ENCODE results near the gene UNC45B. TPM values are rescaled to one million over a fixed set of nuclear protein-coding genes. Genes with fewer than 3 reads are reported as not detected.

The UNC45B gene
- total RNA-seq = 0.17 TPM in 1 of 2 replicates, not detected in the other

GRCh38 chr17:35147375-35147905 lies at the start of gene UNC45B:
Gene UNC45B, plus strand, starts transcription at chr17:35147817. Its CDS starts 447 bp downstream, at chr17:35148264.

GRCh38 chr17:35119370-35120165 lies 28.0 kb upstream of the UNC45B start, which contains the start of gene RAD51D:
Gene RAD51D, minus strand, starts transcription at chr17:35119860. Its CDS starts 247 bp downstream, at chr17:35119613.

GRCh38 chr17:35121315-35121714 lies 26.3 kb upstream of the UNC45B start, which contains the start of gene FNDC8:
Gene FNDC8, plus strand, starts transcription at chr17:35121615. Its CDS starts 79 bp downstream, at chr17:35121694.

GRCh38 chr17:35141681-35142466 lies 5.7 kb upstream of the UNC45B start, which contains the start of gene NLE1:
Gene NLE1, minus strand, starts transcription at chr17:35142303. Its CDS starts 28 bp downstream, at chr17:35142275.

GRCh38 chr17:35194001-35194400 lies 46.4 kb downstream of the UNC45B start, which contains the start of gene SLC35G3:
Gene SLC35G3, minus strand, starts transcription at chr17:35194393. Its CDS starts 86 bp downstream, at chr17:35194307.

Other genes with a start within 250 kb of the UNC45B start
- gene CCT6B, start 186.4 kb upstream of the UNC45B start, total RNA-seq = 1.9 and 2.9 TPM in 2 replicates
- gene ZNF830, start 186.3 kb upstream of the UNC45B start, total RNA-seq = 6.7 and 7.3 TPM in 2 replicates
- gene LIG3, start 167.3 kb upstream of the UNC45B start, total RNA-seq = 13.7 and 21.4 TPM in 2 replicates
- gene RFFL, start 84.1 kb upstream of the UNC45B start, total RNA-seq = 7.0 and 16.6 TPM in 2 replicates
- 6.4 and 17.3 TPM in 2 replicates for gene RAD51D, start 28.0 kb upstream of the UNC45B start, total RNA-seq
- not detected in 2 replicates for gene FNDC8, start 26.2 kb upstream of the UNC45B start, total RNA-seq
- 13.0 and 13.5 TPM in 2 replicates for gene NLE1, start 5.5 kb upstream of the UNC45B start, total RNA-seq
- not detected in 2 replicates for gene SLC35G3, start 46.6 kb downstream of the UNC45B start, total RNA-seq
- 25.2 and 39.8 TPM in 2 replicates for gene SLFN5, start 95.3 kb downstream of the UNC45B start, total RNA-seq
- gene SLFN11, start 225.8 kb downstream of the UNC45B start, total RNA-seq = 24.9 and 26.1 TPM in 2 replicates

Measured in pericardium fibroblast (primary cell).